Mammary epithelial cell (primary cell): Measurements from ENCODE around the gene ANTXR2.

Experiments used
- CTCF ChIP-seq, 2 donors: IDR thresholded peaks in 1 of 2; conservative IDR thresholded peaks in 1 of 2; 2 replicates each; pipeline ENCODE4 v1.5.1; 2011 to 2012; ENCODE audit warnings: inconsistent platforms in 2 of 2, low read length in 2 of 2, mild to moderate bottlenecking in 2 of 2, control low read depth in 1 of 2, low read depth in 1 of 2; ENCODE audit not compliant: insufficient read depth in 1 of 2; ENCODE audit errors: extremely low read depth in 1 of 2
- EZH2 ChIP-seq: IDR thresholded peaks from 2 replicates; pipeline ENCODE4 v1.6.1; 2012; ENCODE audit warnings: low read length, inconsistent platforms, borderline replicate concordance

- TF ChIP-seq CTCF (conservative IDR thresholded peaks at IDR 0.05 in 1 of 2, IDR thresholded peaks at IDR 0.05 in 1 of 2; ENCODE audit: extremely low read depth in 1 of 2, insufficient read depth in 1 of 2, low read depth in 1 of 2, low read length in 2 of 2) (no peak), EZH2 (no peak)
These were observed 26.6 kb upstream of the ANTXR2 start for GRCh38 chr4:80099671-80100070.
